ENCODE data around the gene SRF. TPM values are rescaled to one million over a fixed set of nuclear protein-coding genes. Genes with fewer than 3 reads are reported as not detected.

Gene SRF
- total RNA-seq, 1 donor from 2014 or later = 33.6 TPM

DNA sequence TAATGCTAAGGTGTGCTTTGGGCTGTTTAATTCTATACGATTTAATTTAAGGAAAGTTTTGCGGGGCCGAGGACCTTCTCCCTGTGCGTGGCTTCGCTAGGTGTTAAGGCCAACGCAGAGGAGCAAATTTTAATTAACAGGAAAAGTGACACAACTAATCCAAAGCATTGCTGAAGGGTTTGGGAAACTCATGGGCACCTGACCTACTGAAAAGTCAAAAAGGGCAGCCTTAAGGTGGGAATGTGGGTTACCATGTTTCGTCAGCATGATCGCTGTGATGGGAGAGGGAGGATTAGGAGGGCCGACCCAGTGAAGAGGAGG is 10.5 kb downstream of the SRF start:
- ATAC-seq (no peak), DNase-seq (no peak)
- Histone ChIP-seq H3K4me3 (peak overlapping the region; percentile 73), H3K27ac (peak overlapping the region; percentile 70), H3K9me3 (no peaks in the 10 kb centered on the region), H3K36me3 (peaks cover 59% of the 10 kb centered on the region), H3K4me1 (peaks cover 14% of the 10 kb centered on the region), H3K27me3 (no peaks in the 10 kb centered on the region)
- intact Hi-C loops (cut with DNase I) = no loop called here
- TF ChIP-seq, protein P1, sequence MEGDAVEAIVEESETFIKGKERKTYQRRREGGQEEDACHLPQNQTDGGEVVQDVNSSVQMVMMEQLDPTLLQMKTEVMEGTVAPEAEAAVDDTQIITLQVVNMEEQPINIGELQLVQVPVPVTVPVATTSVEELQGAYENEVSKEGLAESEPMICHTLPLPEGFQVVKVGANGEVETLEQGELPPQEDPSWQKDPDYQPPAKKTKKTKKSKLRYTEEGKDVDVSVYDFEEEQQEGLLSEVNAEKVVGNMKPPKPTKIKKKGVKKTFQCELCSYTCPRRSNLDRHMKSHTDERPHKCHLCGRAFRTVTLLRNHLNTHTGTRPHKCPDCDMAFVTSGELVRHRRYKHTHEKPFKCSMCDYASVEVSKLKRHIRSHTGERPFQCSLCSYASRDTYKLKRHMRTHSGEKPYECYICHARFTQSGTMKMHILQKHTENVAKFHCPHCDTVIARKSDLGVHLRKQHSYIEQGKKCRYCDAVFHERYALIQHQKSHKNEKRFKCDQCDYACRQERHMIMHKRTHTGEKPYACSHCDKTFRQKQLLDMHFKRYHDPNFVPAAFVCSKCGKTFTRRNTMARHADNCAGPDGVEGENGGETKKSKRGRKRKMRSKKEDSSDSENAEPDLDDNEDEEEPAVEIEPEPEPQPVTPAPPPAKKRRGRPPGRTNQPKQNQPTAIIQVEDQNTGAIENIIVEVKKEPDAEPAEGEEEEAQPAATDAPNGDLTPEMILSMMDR (IDR thresholded peaks at IDR 0.05) = no peak

DNA sequence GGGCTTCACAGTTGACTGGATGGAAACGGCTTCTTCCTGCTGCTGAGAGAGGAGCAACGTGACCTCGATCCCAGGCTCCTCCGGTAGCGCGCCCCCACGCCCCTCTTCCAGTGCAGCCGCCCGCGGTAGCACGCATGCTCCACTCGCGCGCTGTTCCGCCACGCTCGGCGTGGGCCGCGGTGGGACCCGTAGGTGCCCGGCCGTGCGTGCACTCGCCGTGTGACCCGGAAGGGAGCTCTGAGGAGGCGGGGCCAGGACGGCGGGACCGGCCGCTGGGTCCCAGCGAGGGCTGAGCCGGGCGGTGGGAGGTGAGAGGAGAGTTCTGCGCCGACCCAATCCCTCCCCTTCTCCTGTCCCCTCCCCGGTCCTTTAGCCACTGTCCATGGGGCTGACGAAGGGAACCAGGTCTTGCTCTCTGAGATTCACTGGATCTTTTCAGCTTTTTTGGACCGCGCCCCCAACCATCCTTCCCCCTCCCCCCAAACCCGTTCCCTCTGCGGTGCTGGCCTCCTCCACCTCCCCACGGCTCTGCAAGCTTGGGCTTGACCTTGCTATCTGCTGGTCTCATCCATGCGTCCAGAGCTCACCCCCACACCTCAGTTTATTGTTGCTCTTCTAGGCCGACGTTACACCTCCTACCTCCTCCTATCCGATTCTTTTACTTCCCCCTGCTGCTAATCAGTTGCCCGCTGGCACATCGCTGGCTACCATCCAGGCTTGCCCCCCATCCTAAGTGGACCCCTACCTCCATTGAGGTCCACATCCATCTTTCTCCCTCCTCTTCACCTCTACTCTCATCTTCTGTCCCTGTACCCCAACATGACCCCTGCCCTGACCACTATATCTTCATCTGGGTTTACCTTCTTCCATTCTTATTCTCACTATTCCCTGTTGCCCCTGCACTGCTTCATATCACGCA is 11.1 kb downstream of the SRF start, which contains the start of gene CUL9:
CUL9 (plus strand) TSS at position 255 of the 919 bp plus-strand sequence. CDS start 2,115 bp downstream, outside the sequence.
- intact Hi-C loops (cut with DNase I) = no loop called here
- Histone ChIP-seq H3K27me3 (no peaks in the 10 kb centered on the region), H3K36me3 (peaks cover 62% of the 10 kb centered on the region), H3K4me1 (peaks cover 14% of the 10 kb centered on the region), H3K27ac (peak within 1 kb of the TSS; percentile 70), H3K4me3 (peak within 1 kb of the TSS; percentile 73), H3K9me3 (no peaks in the 10 kb centered on the region)
- ATAC-seq (peak; percentile 99), DNase-seq (peak; percentile 95)
- TF ChIP-seq, protein P1 (IDR thresholded peaks at IDR 0.05) = no peak

DNA sequence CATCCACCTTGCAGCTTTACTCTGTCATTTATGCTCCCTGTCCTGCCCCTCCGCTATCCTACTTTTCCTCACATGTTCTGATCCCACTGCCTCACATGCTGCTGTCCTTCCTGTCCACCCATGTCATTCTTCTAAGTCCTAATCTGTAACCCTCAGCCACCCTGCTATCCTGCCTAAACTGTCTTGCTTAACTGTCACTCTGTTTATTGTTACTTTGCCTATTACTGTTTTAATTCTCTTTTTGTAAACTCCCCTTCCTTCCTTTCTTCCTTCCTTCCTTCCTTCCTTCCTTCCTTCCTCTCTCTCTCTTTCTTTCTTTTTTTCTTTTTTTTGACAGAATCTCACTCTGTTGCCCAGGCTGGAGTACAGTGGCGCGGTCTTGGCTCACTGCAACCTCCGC is 12.4 kb downstream of the SRF start:
- peaks cover 51% of the 10 kb centered on the region for H3K36me3 ChIP-seq
- ATAC-seq = no peak
- no peak overlapping the region for H3K27ac ChIP-seq
- intact Hi-C loops (cut with DNase I) = no loop called here
- no peak for DNase-seq
- no peak overlapping the region for H3K4me3 ChIP-seq
- H3K27me3 ChIP-seq = no peaks in the 10 kb centered on the region
- H3K4me1 ChIP-seq = peaks cover 14% of the 10 kb centered on the region
- H3K9me3 ChIP-seq = no peaks in the 10 kb centered on the region
- TF ChIP-seq, protein P1 (IDR thresholded peaks at IDR 0.05) = no peak

DNA sequence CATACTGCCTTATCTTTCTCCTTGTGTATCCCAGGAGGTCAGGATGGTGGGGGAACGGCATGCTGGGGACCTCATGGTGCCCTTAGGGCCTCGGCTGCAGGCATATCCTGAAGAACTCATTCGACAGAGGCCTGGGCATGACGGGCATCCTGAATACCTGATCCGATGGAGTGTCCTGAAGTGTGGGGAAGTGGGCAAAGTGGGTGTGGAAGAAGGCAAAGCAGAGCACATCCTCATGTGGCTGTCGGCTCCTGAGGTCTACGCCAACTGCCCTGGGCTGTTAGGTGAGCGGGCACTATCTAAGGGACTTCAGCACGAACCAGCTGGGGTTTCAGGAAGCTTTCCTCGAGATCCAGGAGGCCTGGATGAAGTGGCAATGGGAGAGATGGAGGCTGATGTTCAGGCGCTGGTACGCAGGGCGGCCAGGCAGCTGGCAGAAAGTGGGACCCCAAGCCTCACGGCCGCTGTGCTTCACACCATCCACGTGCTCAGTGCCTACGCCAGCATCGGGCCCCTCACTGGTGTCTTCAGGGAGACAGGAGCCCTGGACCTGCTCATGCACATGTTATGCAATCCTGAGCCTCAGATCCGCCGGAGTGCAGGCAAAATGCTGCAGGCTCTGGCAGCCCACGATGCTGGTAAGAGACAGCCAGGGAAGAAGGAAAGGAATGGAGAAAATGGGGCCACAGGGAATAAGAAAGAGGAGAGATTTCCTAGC is 13.4 kb downstream of the SRF start:
- ATAC-seq (no peak), DNase-seq (no peak)
- peaks cover 14% of the 10 kb centered on the region for H3K4me1 ChIP-seq
- H3K36me3 ChIP-seq = peaks cover 45% of the 10 kb centered on the region
- TF ChIP-seq, protein P1 (IDR thresholded peaks at IDR 0.05) = no peak
- no peak overlapping the region for H3K4me3 ChIP-seq
- no peaks in the 10 kb centered on the region for H3K9me3 ChIP-seq
- no peaks in the 10 kb centered on the region for H3K27me3 ChIP-seq
- no peak overlapping the region for H3K27ac ChIP-seq
- intact Hi-C loops (cut with DNase I) = no loop called here

DNA sequence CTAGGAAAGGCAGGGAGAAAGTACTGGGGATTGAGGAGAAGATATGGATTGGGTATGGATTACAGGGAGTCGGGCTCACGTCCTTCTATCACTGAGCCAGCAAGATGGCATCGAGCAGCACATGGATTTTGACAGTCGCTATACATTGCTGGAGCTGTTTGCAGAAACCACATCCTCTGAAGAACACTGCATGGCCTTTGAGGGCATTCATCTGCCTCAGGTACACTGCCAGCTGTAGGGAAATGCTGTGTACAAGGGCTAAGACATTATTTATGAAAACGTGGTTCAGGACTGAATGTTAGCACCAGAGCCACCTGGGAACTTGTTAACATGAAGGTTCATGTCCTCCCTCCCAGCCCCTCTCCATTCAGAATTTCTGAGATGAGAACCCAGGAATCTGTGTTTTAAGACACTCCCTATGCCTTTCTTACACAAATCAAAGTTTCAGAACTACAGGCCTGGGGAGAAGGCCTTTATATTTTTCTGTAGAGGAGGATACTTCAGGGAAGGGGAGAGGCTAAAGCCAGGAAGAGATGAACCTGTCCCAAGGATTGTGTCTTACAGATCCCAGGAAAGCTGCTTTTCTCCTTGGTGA is 14.4 kb downstream of the SRF start:
- Histone ChIP-seq H3K4me3 (no peak overlapping the region), H3K9me3 (no peaks in the 10 kb centered on the region), H3K36me3 (peaks cover 37% of the 10 kb centered on the region), H3K27me3 (no peaks in the 10 kb centered on the region), H3K27ac (no peak overlapping the region), H3K4me1 (peaks cover 14% of the 10 kb centered on the region)
- ATAC-seq (no peak), DNase-seq (no peak)
- TF ChIP-seq, protein P1 (IDR thresholded peaks at IDR 0.05) = no peak
- intact Hi-C loops (cut with DNase I) = no loop called here

Data from upper lobe of right lung (tissue), 1 donor.